ENCODE data around the gene LRRC74B.

LRRC74B gene

DNA sequence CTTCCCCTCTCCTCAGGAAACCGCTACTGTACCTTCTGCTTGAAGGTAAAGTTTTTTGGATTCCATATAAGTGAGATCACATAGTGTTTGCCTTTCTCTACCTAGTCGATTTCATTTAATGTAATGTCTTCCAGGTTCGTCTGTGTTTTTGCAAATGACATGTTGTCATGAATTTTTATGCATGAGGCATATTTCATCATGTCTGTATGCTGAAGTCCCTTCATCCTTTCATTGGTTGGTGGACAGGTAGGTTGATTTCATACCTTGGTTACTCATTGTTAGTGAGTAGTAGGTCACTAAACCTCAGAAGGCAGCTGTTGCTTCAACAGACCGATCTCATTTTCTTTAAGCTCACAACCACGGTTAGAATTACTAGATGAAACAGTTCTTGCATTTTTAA lies 60.3 kb downstream of the LRRC74B start:
- H3K4me3 ChIP-seq (ENCODE audit: low read depth, low read length): no peak overlapping the region
- no peak for DNase-seq (ENCODE audit: low read depth)
- TF ChIP-seq POLR2A (IDR thresholded peaks at IDR 0.05; ENCODE audit: extremely low read depth, insufficient read length): no peak
- TF ChIP-seq, protein P1, sequence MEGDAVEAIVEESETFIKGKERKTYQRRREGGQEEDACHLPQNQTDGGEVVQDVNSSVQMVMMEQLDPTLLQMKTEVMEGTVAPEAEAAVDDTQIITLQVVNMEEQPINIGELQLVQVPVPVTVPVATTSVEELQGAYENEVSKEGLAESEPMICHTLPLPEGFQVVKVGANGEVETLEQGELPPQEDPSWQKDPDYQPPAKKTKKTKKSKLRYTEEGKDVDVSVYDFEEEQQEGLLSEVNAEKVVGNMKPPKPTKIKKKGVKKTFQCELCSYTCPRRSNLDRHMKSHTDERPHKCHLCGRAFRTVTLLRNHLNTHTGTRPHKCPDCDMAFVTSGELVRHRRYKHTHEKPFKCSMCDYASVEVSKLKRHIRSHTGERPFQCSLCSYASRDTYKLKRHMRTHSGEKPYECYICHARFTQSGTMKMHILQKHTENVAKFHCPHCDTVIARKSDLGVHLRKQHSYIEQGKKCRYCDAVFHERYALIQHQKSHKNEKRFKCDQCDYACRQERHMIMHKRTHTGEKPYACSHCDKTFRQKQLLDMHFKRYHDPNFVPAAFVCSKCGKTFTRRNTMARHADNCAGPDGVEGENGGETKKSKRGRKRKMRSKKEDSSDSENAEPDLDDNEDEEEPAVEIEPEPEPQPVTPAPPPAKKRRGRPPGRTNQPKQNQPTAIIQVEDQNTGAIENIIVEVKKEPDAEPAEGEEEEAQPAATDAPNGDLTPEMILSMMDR (IDR thresholded peaks at IDR 0.05; ENCODE audit: low read depth, low read length): no peak
- TF ChIP-seq MYC (IDR thresholded peaks at IDR 0.05; ENCODE audit: low read depth, low read length): no peak

DNA sequence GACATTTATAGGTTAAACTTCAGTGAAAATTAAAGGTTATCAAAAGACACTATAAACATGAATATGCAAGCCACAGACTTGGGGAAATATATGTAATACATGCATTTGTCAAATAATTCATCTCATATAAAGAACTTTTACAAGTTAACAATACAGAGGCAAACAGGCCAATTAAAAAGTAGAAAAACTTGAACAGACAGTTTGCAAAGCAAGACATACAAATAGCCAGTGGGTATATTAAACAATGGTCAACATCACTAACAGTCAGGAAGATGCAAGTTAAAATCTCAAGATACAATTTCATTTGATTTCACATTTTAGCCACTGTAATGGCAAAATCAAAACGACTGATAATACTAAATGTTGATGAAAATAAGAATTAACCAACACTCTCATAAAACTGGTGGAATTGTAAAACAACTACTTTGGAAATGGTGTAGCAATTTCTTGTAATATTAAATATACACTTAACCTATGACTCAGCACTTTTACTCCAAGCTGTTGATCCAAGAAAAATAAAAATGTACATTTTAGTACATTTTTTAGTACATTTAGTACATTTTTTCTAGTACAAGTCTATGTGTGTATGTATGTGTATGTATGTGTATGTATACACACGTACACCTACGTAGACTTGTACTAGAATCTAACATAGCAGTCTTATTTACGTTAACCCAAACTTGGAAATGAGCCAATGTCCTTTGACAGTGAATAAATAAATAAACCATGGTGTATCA lies 62.8 kb downstream of the LRRC74B start:
- TF ChIP-seq, protein P1 (IDR thresholded peaks at IDR 0.05; ENCODE audit: low read depth, low read length): no peak
- TF ChIP-seq MYC (IDR thresholded peaks at IDR 0.05; ENCODE audit: low read depth, low read length) (no peak), POLR2A (IDR thresholded peaks at IDR 0.05; ENCODE audit: extremely low read depth, insufficient read length) (no peak)
- TF ChIP-seq, protein P2, sequence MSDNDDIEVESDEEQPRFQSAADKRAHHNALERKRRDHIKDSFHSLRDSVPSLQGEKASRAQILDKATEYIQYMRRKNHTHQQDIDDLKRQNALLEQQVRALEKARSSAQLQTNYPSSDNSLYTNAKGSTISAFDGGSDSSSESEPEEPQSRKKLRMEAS (IDR thresholded peaks at IDR 0.05; ENCODE audit: low read depth, low read length): no peak
- DNase-seq (ENCODE audit: low read depth): no peak
- H3K4me3 ChIP-seq (ENCODE audit: low read depth, low read length): no peak overlapping the region
